ENCODE measurements around the gene RPP25. TPM values are rescaled to one million over a fixed set of nuclear protein-coding genes. Genes with fewer than 3 reads are reported as not detected.

Gene RPP25
- polyA plus RNA-seq, 3 donors = 1.7 to 6.7 (median 6.5) TPM

- Mint-ChIP-seq H3K4me3 (peak overlapping the region; percentile 77 to 89), H3K9me3 (peaks cover 0 to 9% (median 5%) of the 10 kb centered on the region in 7 donors), H3K4me1 (peaks cover 18% of the 10 kb centered on the region), H3K27ac (peak overlapping the region in 1 of 7 donors; percentile 25), H3K36me3 (peaks cover 0 to 3% of the 10 kb centered on the region in 2 donors), H3K27me3 (ENCODE audit: low read depth in 3 of 3) (peaks cover 31 to 42% (median 34%) of the 10 kb centered on the region in 3 donors)
- no peak for DNase-seq
- Histone ChIP-seq H3K9ac (ENCODE audit: insufficient read depth, low read length, poor library complexity, severe bottlenecking) (peak overlapping the region; percentile 46), H4K20me1 (ENCODE audit: insufficient read depth, low read length) (no peaks in the 10 kb centered on the region), H3K4me2 (replicated peaks; ENCODE audit: extremely low read depth, low read length, poor library complexity, severe bottlenecking) (peak overlapping the region; percentile 90), H3K36me3 (replicated peaks in 1 of 2; ENCODE audit: control insufficient read depth in 1 of 2, insufficient read depth in 2 of 2, low read length in 2 of 2) (no peaks in the 10 kb centered on the region), H3K27me3 (ENCODE audit: control insufficient read depth in 2 of 2, insufficient read depth in 2 of 2, low read length in 2 of 2) (peaks cover 13 to 29% of the 10 kb centered on the region in 2 donors), H3K4me1 (ENCODE audit: control insufficient read depth in 1 of 2, insufficient read depth in 2 of 2, low read length in 2 of 2) (peaks cover 10 to 11% of the 10 kb centered on the region in 2 donors), H3K9me3 (replicated peaks in 1 of 2; ENCODE audit: control insufficient read depth in 1 of 2, insufficient read depth in 1 of 2, low read length in 2 of 2) (no peaks in the 10 kb centered on the region), H3K4me3 (replicated peaks in 1 of 3; ENCODE audit: low read depth in 2 of 3, low read length in 3 of 3) (peak overlapping the region; percentile 49 to 84 (median 58)), H3K27ac (ENCODE audit: low read depth in 1 of 2, low read length in 2 of 2) (no peak overlapping the region), H3K79me2 (ENCODE audit: insufficient read depth, low read length) (no peaks in the 10 kb centered on the region), H2AFZ (ENCODE audit: insufficient read depth, low read depth, low read length, poor library complexity, severe bottlenecking) (peak overlapping the region; percentile 70)
- no peak for TF ChIP-seq CTCF (IDR thresholded peaks at IDR 0.05)
- 28% methylated on average over 30 of the region's 42 CpGs for WGBS (ENCODE audit: insufficient coverage)
- intact Hi-C loops (cut with micrococcal nuclease) = no loop called here
Measured at GRCh38 chr15:74995779-74996765, 39.5 kb upstream of the RPP25 start.

DNA sequence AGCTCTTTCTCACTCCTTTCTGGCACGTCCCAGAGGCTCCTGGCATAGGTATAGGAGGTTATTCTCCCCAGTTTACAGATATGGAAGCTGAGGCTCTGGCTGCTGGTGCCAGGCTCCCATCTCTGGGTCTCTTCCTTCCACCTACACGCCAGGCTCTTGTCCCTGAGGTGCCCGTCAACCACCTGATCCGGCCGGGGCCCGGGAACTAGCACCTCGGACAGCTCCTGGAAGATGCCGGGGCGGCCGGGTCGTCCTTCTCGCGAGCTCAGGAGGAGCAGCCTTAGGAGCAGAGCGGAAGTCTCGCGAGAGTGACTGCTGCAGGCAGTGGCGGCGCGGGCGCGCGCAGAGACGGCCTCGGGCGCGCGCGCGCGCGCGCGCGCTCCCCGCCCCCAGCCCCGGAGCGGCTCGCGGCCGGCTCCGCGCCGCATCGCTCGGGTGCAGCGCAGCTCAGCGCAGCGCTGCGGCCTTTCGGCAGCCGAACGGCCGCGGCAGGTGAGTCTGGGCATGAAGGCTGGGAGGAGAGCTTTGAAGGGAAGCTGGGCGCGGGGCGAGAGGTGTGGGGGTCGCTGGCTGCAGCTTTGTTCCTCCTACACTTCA lies 38.7 kb upstream of the RPP25 start, which contains the start of gene SCAMP5:
Gene SCAMP5, plus strand, starts transcription at position 382 of the 597 bp plus-strand sequence. CDS start 16,277 bp downstream, outside the sequence.
- Mint-ChIP-seq H3K4me1 (peaks cover 18% of the 10 kb centered on the region), H3K9me3 (peaks cover 0 to 9% (median 5%) of the 10 kb centered on the region in 7 donors), H3K27me3 (ENCODE audit: low read depth in 3 of 3) (peaks cover 32 to 47% (median 34%) of the 10 kb centered on the region in 3 donors), H3K27ac (peak within 1 kb of the TSS in 1 of 7 donors; percentile 25), H3K36me3 (peaks cover 0 to 3% of the 10 kb centered on the region in 2 donors), H3K4me3 (peak within 1 kb of the TSS; percentile 77 to 89)
- no peaks in the 10 kb centered on the region for H3K9me3 ChIP-seq (replicated peaks in 1 of 2; ENCODE audit: control insufficient read depth in 1 of 2, insufficient read depth in 1 of 2, low read length in 2 of 2)
- peak; percentile 86 to 91 (median 88) for DNase-seq
- H3K27ac ChIP-seq (ENCODE audit: low read depth in 1 of 2, low read length in 2 of 2) = no peak within 1 kb of the TSS
- H4K20me1 ChIP-seq (ENCODE audit: insufficient read depth, low read length) = no peaks in the 10 kb centered on the region
- no peaks in the 10 kb centered on the region for H3K79me2 ChIP-seq (ENCODE audit: insufficient read depth, low read length)
- H3K4me2 ChIP-seq (replicated peaks; ENCODE audit: extremely low read depth, low read length, poor library complexity, severe bottlenecking) = peak within 1 kb of the TSS; percentile 90
- intact Hi-C loops (cut with micrococcal nuclease) = no loop called here
- no peak for TF ChIP-seq CTCF (IDR thresholded peaks at IDR 0.05)
- no peaks in the 10 kb centered on the region for H3K36me3 ChIP-seq (replicated peaks in 1 of 2; ENCODE audit: control insufficient read depth in 1 of 2, insufficient read depth in 2 of 2, low read length in 2 of 2)
- H3K4me1 ChIP-seq (ENCODE audit: control insufficient read depth in 1 of 2, insufficient read depth in 2 of 2, low read length in 2 of 2) = peaks cover 10 to 11% of the 10 kb centered on the region in 2 donors
- peaks cover 13 to 29% of the 10 kb centered on the region in 2 donors for H3K27me3 ChIP-seq (ENCODE audit: control insufficient read depth in 2 of 2, insufficient read depth in 2 of 2, low read length in 2 of 2)
- 0% methylated on average over 53 of the region's 58 CpGs for WGBS (ENCODE audit: insufficient coverage)
- peak within 1 kb of the TSS; percentile 46 for H3K9ac ChIP-seq (ENCODE audit: insufficient read depth, low read length, poor library complexity, severe bottlenecking)
- H3K4me3 ChIP-seq (replicated peaks in 1 of 3; ENCODE audit: low read depth in 2 of 3, low read length in 3 of 3) = peak within 1 kb of the TSS; percentile 49 to 84 (median 58)
- peak within 1 kb of the TSS; percentile 70 for H2AFZ ChIP-seq (ENCODE audit: insufficient read depth, low read depth, low read length, poor library complexity, severe bottlenecking)

Data from CD14-positive monocyte (primary cell).